ENCODE measurements around the gene ZSCAN25. TPM values are rescaled to one million over a fixed set of nuclear protein-coding genes. Genes with fewer than 3 reads are reported as not detected.
"Not testable (repeated sequence)": the region's sequence is repeated elsewhere in the genome, so short reads cannot be mapped to it uniquely, and the experiment has no call there.

Gene ZSCAN25
- total and polyA plus RNA-seq, 4 experiments from 2014 or later: 10.2 to 43.1 (median 29.4) TPM

DNA sequence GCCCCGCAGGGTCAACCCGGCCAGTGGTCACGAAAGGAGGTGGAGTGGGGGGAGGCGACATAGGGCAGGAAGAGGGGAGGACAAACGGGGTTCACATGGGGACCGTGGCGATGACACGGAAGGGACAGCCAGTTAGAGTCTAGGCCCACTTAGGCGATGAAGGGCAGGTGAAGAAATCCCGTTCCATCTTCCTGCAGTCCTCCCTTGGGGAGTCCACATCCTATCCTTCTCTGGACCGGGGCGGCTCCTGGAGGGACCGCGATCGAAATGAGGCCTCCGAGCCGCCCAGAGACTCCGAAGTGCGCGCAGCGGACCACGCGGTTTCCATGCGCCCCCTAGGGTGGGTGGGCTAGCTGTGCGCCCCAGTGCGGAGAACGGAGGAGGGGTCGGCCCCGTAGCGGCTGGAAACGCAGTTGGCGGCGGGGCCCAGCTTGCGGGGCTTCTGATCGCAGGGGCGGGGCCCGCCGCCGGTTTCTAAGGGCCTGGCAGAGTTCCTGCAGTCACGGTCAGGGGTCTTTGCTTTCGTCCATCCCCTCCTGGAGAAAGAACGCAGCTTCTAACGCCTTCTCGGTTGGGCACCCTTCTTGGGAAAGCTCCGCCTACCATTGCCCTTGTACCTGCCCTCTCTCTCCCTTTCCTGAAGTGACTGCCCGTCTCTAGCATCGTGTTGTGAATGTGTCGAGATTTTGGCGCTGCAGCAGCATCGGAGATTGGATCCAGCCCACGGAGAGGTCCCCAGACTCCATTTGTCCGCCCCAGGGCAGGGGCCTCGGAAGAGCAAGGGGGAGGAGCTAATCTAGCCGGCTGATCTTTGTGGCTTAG lies 36.6 kb upstream of the ZSCAN25 start:
- Histone ChIP-seq H3K36me3 (ENCODE audit: insufficient read depth, low read length) (no peaks in the 10 kb centered on the region), H3K4me3 (ENCODE audit: low read length in 2 of 2) (peak overlapping the region; percentile 52 to 59), H3K9me3 (ENCODE audit: control insufficient read depth in 1 of 2, low read length in 2 of 2) (no peaks in the 10 kb centered on the region), H3K27ac (ENCODE audit: low read depth, low read length) (peak overlapping the region; percentile 23), H3K27me3 (ENCODE audit: insufficient read depth, low read length) (no peaks in the 10 kb centered on the region), H3K4me1 (ENCODE audit: insufficient read depth, low read length) (peaks cover 10% of the 10 kb centered on the region)
- CTCF ChIA-PET (ENCODE audit: partially characterized antibody): interaction anchor here (0.6 to 1.6 kb wide), 6 partner anchors 20 to 1011 kb away, joined by 3 to 5 read pairs (median 3); no protein-coding TSS in a partner anchor
- POLR2A ChIA-PET (ENCODE audit: partially characterized antibody): interaction anchor here (0.6 to 2.1 kb wide), 7 partner anchors 9 to 171 kb away, joined by 3 to 24 read pairs (median 3); partner anchors contain the start of genes BUD31, FAM200A, PDAP1 and ZKSCAN5
- DNase-seq: peak; percentile 38 to 59 (median 44)
- Mint-ChIP-seq H3K9me3 (no peaks in the 10 kb centered on the region), H3K36me3 (no peaks in the 10 kb centered on the region), H3K27me3 (no peaks in the 10 kb centered on the region), H3K4me3 (peak overlapping the region; percentile 85 to 96 (median 92)), H3K27ac (peak overlapping the region; percentile 2 to 95 (median 89)), H3K4me1 (peaks cover 9 to 20% (median 13%) of the 10 kb centered on the region in 4 donors)
- intact Hi-C loops (cut with micrococcal nuclease): loop anchor here (2.0 kb wide), 1 partner anchor 37 kb away; the partner anchor contains the start of gene ZSCAN25

DNA sequence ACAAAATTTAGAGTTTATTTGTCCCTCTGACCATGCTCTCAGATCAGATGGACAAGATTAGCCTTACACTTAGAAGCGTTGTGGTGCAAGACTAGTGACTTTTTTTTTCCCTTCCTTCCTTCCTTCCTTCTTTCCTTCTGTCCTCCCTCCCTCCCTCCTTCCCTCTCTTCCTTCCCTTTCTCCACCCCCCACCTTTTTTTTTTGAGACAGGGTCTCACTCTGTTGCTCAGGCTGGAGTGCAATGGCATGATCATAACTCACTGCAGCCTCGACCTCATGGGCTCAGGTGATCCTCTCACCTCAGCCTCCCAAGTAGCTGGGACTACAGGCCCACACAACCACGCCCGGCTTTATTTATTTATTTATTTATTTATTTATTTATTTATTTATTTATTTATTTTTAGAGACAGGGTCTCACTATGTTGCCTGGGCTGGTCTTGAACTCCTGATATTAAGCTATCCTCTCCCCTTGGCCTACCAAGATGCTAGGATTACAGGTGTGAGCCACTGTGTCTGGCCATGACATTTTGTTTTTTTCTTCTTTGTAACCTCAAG lies 35.9 kb upstream of the ZSCAN25 start:
- not testable (repeated sequence) for H3K9me3 ChIP-seq (ENCODE audit: control insufficient read depth in 1 of 2, low read length in 2 of 2); H3K27me3 ChIP-seq (ENCODE audit: insufficient read depth, low read length); H3K4me1 ChIP-seq (ENCODE audit: insufficient read depth, low read length); H3K27me3 Mint-ChIP-seq; H3K36me3 ChIP-seq (ENCODE audit: insufficient read depth, low read length); H3K9me3 Mint-ChIP-seq; DNase-seq; H3K36me3 Mint-ChIP-seq
- POLR2A ChIA-PET (ENCODE audit: partially characterized antibody): interaction anchor here (1.0 to 2.1 kb wide), 6 partner anchors 22 to 172 kb away, joined by 3 to 24 read pairs (median 4); partner anchors contain the start of genes BUD31, FAM200A, PDAP1 and ZKSCAN5
- intact Hi-C loops (cut with micrococcal nuclease): loop anchor here (2.0 kb wide), 1 partner anchor 36 kb away; the partner anchor contains the start of gene ZSCAN25
- Mint-ChIP-seq H3K4me1 (peaks cover 9 to 20% (median 13%) of the 10 kb centered on the region in 4 donors), H3K27ac (peak overlapping the region in 6 of 7 donors; percentile 57 to 95 (median 89)), H3K4me3 (peak overlapping the region; percentile 85 to 96 (median 92))
- peak overlapping the region; percentile 23 for H3K27ac ChIP-seq (ENCODE audit: low read depth, low read length)
- peak overlapping the region; percentile 52 to 59 for H3K4me3 ChIP-seq (ENCODE audit: low read length in 2 of 2)
- CTCF ChIA-PET (ENCODE audit: partially characterized antibody): interaction anchor here (0.6 to 1.6 kb wide), 6 partner anchors 21 to 1011 kb away, joined by 3 to 5 read pairs (median 3); no protein-coding TSS in a partner anchor

DNA sequence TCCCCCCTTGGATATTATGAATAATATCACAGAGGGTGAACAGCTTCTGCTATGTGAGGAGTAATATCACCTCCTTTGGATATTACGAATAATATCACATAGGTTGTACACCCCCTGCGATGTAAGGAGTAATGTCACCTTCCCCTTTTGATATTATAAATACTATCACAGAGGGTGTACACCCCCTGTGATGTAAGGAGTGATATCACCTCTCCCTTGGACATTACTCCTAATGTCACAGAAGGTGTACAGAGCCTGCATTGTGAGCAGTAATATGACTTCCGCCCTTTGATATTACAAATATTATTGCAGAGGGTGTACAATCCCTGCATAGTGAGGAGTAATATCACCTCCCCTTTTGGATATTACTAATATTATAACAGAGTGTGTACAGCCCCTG lies 27.9 kb upstream of the ZSCAN25 start:
- Histone ChIP-seq H3K4me3 (ENCODE audit: low read length in 2 of 2) (no peak overlapping the region), H3K36me3 (ENCODE audit: insufficient read depth, low read length) (no peaks in the 10 kb centered on the region), H3K4me1 (ENCODE audit: insufficient read depth, low read length) (no peaks in the 10 kb centered on the region), H3K9me3 (ENCODE audit: control insufficient read depth in 1 of 2, low read length in 2 of 2) (no peaks in the 10 kb centered on the region), H3K27me3 (ENCODE audit: insufficient read depth, low read length) (no peaks in the 10 kb centered on the region), H3K27ac (ENCODE audit: low read depth, low read length) (no peak overlapping the region)
- peaks cover 6 to 12% of the 10 kb centered on the region in 2 donors for H3K27me3 Mint-ChIP-seq
- no peaks in the 10 kb centered on the region for H3K9me3 Mint-ChIP-seq
- H3K36me3 Mint-ChIP-seq: no peaks in the 10 kb centered on the region
- no peaks in the 10 kb centered on the region for H3K4me1 Mint-ChIP-seq
- intact Hi-C loops (cut with micrococcal nuclease): no loop called here
- H3K4me3 Mint-ChIP-seq: no peak overlapping the region
- no peak overlapping the region for H3K27ac Mint-ChIP-seq
- ChIA-PET CTCF (ENCODE audit: partially characterized antibody) (no interaction called here), POLR2A (ENCODE audit: partially characterized antibody) (no interaction called here)
- no peak for DNase-seq

- H3K4me1 Mint-ChIP-seq: no peaks in the 10 kb centered on the region
- Histone ChIP-seq H3K4me3 (ENCODE audit: low read length in 2 of 2) (no peak overlapping the region), H3K27ac (ENCODE audit: low read depth, low read length) (no peak overlapping the region), H3K9me3 (ENCODE audit: control insufficient read depth in 1 of 2, low read length in 2 of 2) (no peaks in the 10 kb centered on the region), H3K4me1 (ENCODE audit: insufficient read depth, low read length) (no peaks in the 10 kb centered on the region), H3K36me3 (ENCODE audit: insufficient read depth, low read length) (no peaks in the 10 kb centered on the region), H3K27me3 (ENCODE audit: insufficient read depth, low read length) (no peaks in the 10 kb centered on the region)
- no peak overlapping the region for H3K4me3 Mint-ChIP-seq
- CTCF ChIA-PET (ENCODE audit: partially characterized antibody): no interaction called here
- H3K27me3 Mint-ChIP-seq: no peaks in the 10 kb centered on the region
- intact Hi-C loops (cut with micrococcal nuclease): no loop called here
- POLR2A ChIA-PET (ENCODE audit: partially characterized antibody): no interaction called here
- H3K9me3 Mint-ChIP-seq: no peaks in the 10 kb centered on the region
- H3K36me3 Mint-ChIP-seq: no peaks in the 10 kb centered on the region
- H3K27ac Mint-ChIP-seq: no peak overlapping the region
- no peak for DNase-seq
Observed at GRCh38 chr7:99594948-99595745, 21.6 kb upstream of the ZSCAN25 start.

- Mint-ChIP-seq H3K36me3 (no peaks in the 10 kb centered on the region), H3K4me3 (no peak overlapping the region)
Observed at GRCh38 chr7:99596408-99596955, 20.3 kb upstream of the ZSCAN25 start.

GRCh38 chr7:99597762-99598501 lies 18.8 kb upstream of the ZSCAN25 start, which contains the start of gene TMEM225B:
Gene TMEM225B (plus strand): TSS chr7:99598267. CDS start chr7:99604389, 6,122 bp downstream.
- intact Hi-C loops (cut with micrococcal nuclease): no loop called here
- POLR2A ChIA-PET (ENCODE audit: partially characterized antibody): interaction anchor here (1.0 kb wide), 2 partner anchors 18 to 39 kb away, joined by 3 to 5 read pairs; partner anchors contain the start of genes ZNF655 and ZSCAN25

More at GRCh38 chr7:99596408-99596955, 20.3 kb upstream of the ZSCAN25 start:
- Histone ChIP-seq H3K27ac (ENCODE audit: low read depth, low read length) (no peak overlapping the region), H3K27me3 (ENCODE audit: insufficient read depth, low read length) (no peaks in the 10 kb centered on the region), H3K9me3 (ENCODE audit: control insufficient read depth in 1 of 2, low read length in 2 of 2) (no peaks in the 10 kb centered on the region), H3K4me1 (ENCODE audit: insufficient read depth, low read length) (no peaks in the 10 kb centered on the region), H3K36me3 (ENCODE audit: insufficient read depth, low read length) (no peaks in the 10 kb centered on the region), H3K4me3 (ENCODE audit: low read length in 2 of 2) (no peak overlapping the region)
- ChIA-PET POLR2A (ENCODE audit: partially characterized antibody) (no interaction called here), CTCF (ENCODE audit: partially characterized antibody) (no interaction called here)
- intact Hi-C loops (cut with micrococcal nuclease): no loop called here
- Mint-ChIP-seq H3K27ac (no peak overlapping the region), H3K27me3 (no peaks in the 10 kb centered on the region), H3K9me3 (no peaks in the 10 kb centered on the region), H3K4me1 (no peaks in the 10 kb centered on the region)
- DNase-seq: no peak

More at GRCh38 chr7:99597762-99598501, 18.8 kb upstream of the ZSCAN25 start, which contains the start of gene TMEM225B:
- Mint-ChIP-seq H3K4me3 (no peak within 1 kb of the TSS), H3K36me3 (no peaks in the 10 kb centered on the region), H3K27ac (no peak within 1 kb of the TSS), H3K4me1 (no peaks in the 10 kb centered on the region), H3K9me3 (no peaks in the 10 kb centered on the region), H3K27me3 (no peaks in the 10 kb centered on the region)
- Histone ChIP-seq H3K9me3 (ENCODE audit: control insufficient read depth in 1 of 2, low read length in 2 of 2) (no peaks in the 10 kb centered on the region), H3K4me1 (ENCODE audit: insufficient read depth, low read length) (no peaks in the 10 kb centered on the region), H3K27me3 (ENCODE audit: insufficient read depth, low read length) (no peaks in the 10 kb centered on the region), H3K36me3 (ENCODE audit: insufficient read depth, low read length) (no peaks in the 10 kb centered on the region), H3K27ac (ENCODE audit: low read depth, low read length) (no peak within 1 kb of the TSS), H3K4me3 (ENCODE audit: low read length in 2 of 2) (no peak within 1 kb of the TSS)
- DNase-seq: peak in 3 of 5 donors; percentile 13 to 31 (median 21)
- CTCF ChIA-PET (ENCODE audit: partially characterized antibody): no interaction called here

All from CD4-positive, alpha-beta memory T cell (primary cell).